HCT116 (cell line): ENCODE measurements around the gene GLIPR2. TPM values are rescaled to one million over a fixed set of nuclear protein-coding genes. Genes with fewer than 3 reads are reported as not detected.

Experiments
- ATAC-seq: fragments of 200-7000 bp; cut with Tn5 transposase; 2 replicates; pipeline ENCODE4 v1.9.1; 2020; ENCODE audit warnings: mild to moderate bottlenecking, moderate library complexity
- BruUV-seq: library from RNA; stranded (reverse); fragments of 400-500 nt; replicated peaks from 2 replicates; lab custom pipeline; 2021; lab: Mats Ljungman, UMichigan
- CTCF ChIA-PET: fragments of 300-600 bp; sonication (Branson Sonifier 250); formaldehyde crosslinking; loops from one replicate; lab custom pipeline; 2021; ENCODE audit warnings: antibody characterized with exemption; lab: Charles Lee
- POLR2A ChIA-PET: fragments of 300-600, 350-600 bp; sonication (Branson Sonifier 250); formaldehyde crosslinking; loops from one replicate; lab custom pipeline; 2021; ENCODE audit warnings: antibody characterized with exemption; lab: Charles Lee
- RAD21 ChIA-PET, 2 experiments: fragments of 300-600 bp; sonication (Branson Sonifier 250); formaldehyde crosslinking; loops; one replicate each; lab custom pipeline; 2023; ENCODE audit warnings: low total read pairs in 2 of 2; ENCODE audit not compliant: uncharacterized antibody in 2 of 2, unreplicated experiment in 2 of 2, low non-redundant PET in 1 of 2; lab: Charles Lee
- DNase-seq: peaks from one replicate; pipeline ENCODE4 v3.0.0-alpha.2; 2010; ENCODE audit warnings: low read depth, low spot score
- H2AFZ ChIP-seq: fragments of 200-600 bp; shearing (Covaris generic), sonication (generic); 2 replicates; pipeline ENCODE4 v1.6.1; 2017; ENCODE audit warnings: low read depth, mixed run types, mixed read lengths, antibody characterized with exemption, low read length; ENCODE audit not compliant: poor library complexity, severe bottlenecking
- H3K27ac ChIP-seq: 2 replicates; pipeline ENCODE4 v1.5.1; 2012; ENCODE audit warnings: low read depth, low read length
- H3K27me3 ChIP-seq: fragments of 200-600 bp; sonication (generic); 2 replicates; pipeline ENCODE4 v1.6.1; 2016; ENCODE audit warnings: mixed run types, low read length, mixed read lengths; ENCODE audit not compliant: insufficient read depth
- H3K36me3 ChIP-seq, 2 experiments: fragments of 200-500 bp in 1 of 2; fragments of 200-600 bp in 1 of 2; sonication (Bioruptor generic) in 1 of 2; sonication (generic) in 1 of 2; 2 replicates each; pipeline versions ENCODE4 v1.5.1 to v1.6.1; 2014 to 2016; ENCODE audit warnings: low read length in 2 of 2, inconsistent platforms in 1 of 2, mixed read lengths in 1 of 2, mixed run types in 1 of 2; ENCODE audit not compliant: insufficient read depth in 2 of 2, control insufficient read depth in 1 of 2
- H3K4me1 ChIP-seq, 2 experiments: fragments of 200-600 bp in 1 of 2; sonication (generic) in 1 of 2; 2 replicates each; pipeline versions ENCODE4 v1.5.1 to v1.6.1; 2012 to 2017; ENCODE audit warnings: low read length in 2 of 2, inconsistent platforms in 1 of 2, mild to moderate bottlenecking in 1 of 2, mixed read lengths in 1 of 2, mixed run types in 1 of 2, moderate library complexity in 1 of 2; ENCODE audit not compliant: insufficient read depth in 2 of 2, control insufficient read depth in 1 of 2
- H3K4me2 ChIP-seq: fragments of 200-600 bp; sonication (generic); 2 replicates; pipeline ENCODE4 v1.6.1; 2017; ENCODE audit warnings: mixed run types, low read length, mixed read lengths
- H3K4me3 ChIP-seq, 2 experiments: fragments of 200-600 bp in 1 of 2; sonication (generic) in 1 of 2; replicated peaks in 1 of 2; 2 replicates each; pipeline ENCODE4 v1.5.1; 2011 to 2016; ENCODE audit warnings: low read length in 2 of 2, control low read depth in 1 of 2, low read depth in 1 of 2, mild to moderate bottlenecking in 1 of 2, mixed read lengths in 1 of 2, mixed run types in 1 of 2
- H3K79me2 ChIP-seq: fragments of 200-600 bp; sonication (generic); 2 replicates; pipeline ENCODE4 v1.6.1; 2017; ENCODE audit warnings: mild to moderate bottlenecking, mixed run types, low read length, moderate library complexity, mixed read lengths; ENCODE audit not compliant: insufficient read depth
- H3K9ac ChIP-seq: fragments of 200-600 bp; sonication (generic); 2 replicates; pipeline ENCODE4 v1.6.1; 2016; ENCODE audit warnings: low read length, mixed read lengths
- H3K9me2 ChIP-seq: fragments of 200-600 bp; sonication (generic), shearing (Covaris generic); 2 replicates; pipeline ENCODE4 v1.6.1; 2017; ENCODE audit warnings: mixed run types, mild to moderate bottlenecking, moderate library complexity; ENCODE audit not compliant: insufficient read depth
- H3K9me3 ChIP-seq, 2 experiments: fragments of 200-500 bp in 1 of 2; fragments of 200-600 bp in 1 of 2; sonication (Bioruptor generic) in 1 of 2; sonication (generic) in 1 of 2; 2 replicates each; pipeline ENCODE4 v1.6.1; 2014 to 2017; ENCODE audit warnings: low read length in 2 of 2, mixed read lengths in 2 of 2, inconsistent platforms in 1 of 2, low read depth in 1 of 2, mild to moderate bottlenecking in 1 of 2, mixed run types in 1 of 2, moderate library complexity in 1 of 2; ENCODE audit not compliant: control insufficient read depth in 1 of 2, insufficient read depth in 1 of 2
- H4K20me1 ChIP-seq: fragments of 200-600 bp; sonication (generic), shearing (Covaris generic); 2 replicates; pipeline ENCODE4 v1.6.1; 2017; ENCODE audit warnings: mixed run types, mild to moderate bottlenecking, moderate library complexity; ENCODE audit not compliant: insufficient read depth
- CBX3 ChIP-seq: IDR thresholded peaks from 2 replicates; pipeline ENCODE4 v1.6.1; 2012; ENCODE audit warnings: low read depth
- CEBPB ChIP-seq: IDR thresholded peaks from 2 replicates; pipeline ENCODE4 v1.6.1; 2012; ENCODE audit warnings: low read depth
- EGR1 ChIP-seq: IDR thresholded peaks from 2 replicates; pipeline ENCODE4 v1.6.1; 2012; ENCODE audit warnings: low read depth
- EZH2phosphoT487 ChIP-seq: fragments of 200-600 bp; IDR thresholded peaks from 2 replicates; pipeline ENCODE4 v1.6.1; 2018; ENCODE audit warnings: antibody characterized with exemption, borderline replicate concordance
- FOSL1 ChIP-seq: IDR thresholded peaks from 2 replicates; pipeline ENCODE4 v1.6.1; 2012; ENCODE audit warnings: low read depth
- RAD21 ChIP-seq: IDR thresholded peaks from 2 replicates; pipeline ENCODE4 v1.6.1; 2012; ENCODE audit warnings: low read depth, mild to moderate bottlenecking
- SIN3A ChIP-seq: IDR thresholded peaks from 2 replicates; pipeline ENCODE4 v1.6.1; 2012; ENCODE audit warnings: low read depth
- SP1 ChIP-seq: IDR thresholded peaks from 2 replicates; pipeline ENCODE4 v1.6.1; 2012; ENCODE audit warnings: low read depth
- YY1 ChIP-seq: IDR thresholded peaks from 2 replicates; pipeline ENCODE4 v1.6.1; 2011; ENCODE audit warnings: low read length, low read depth, moderate library complexity, mild to moderate bottlenecking; ENCODE audit not compliant: insufficient replicate concordance; ENCODE audit errors: extremely low read depth
- ZFX ChIP-seq: fragments of 450-650 bp; IDR thresholded peaks from 2 replicates; pipeline ENCODE4 v1.6.1; 2017
- intact Hi-C: fragments of 100-400 bp; cut with micrococcal nuclease; formaldehyde crosslinking; loops from 2 replicates; pipeline ENCODE4 v1.10.0; 2022
- total RNA-seq: library from RNA; stranded (reverse); gene quantifications from one replicate; pipeline ENCODE4 v1.2.1, GENCODE V29; 2021; ENCODE audit not compliant: unreplicated experiment

GLIPR2 gene
- total RNA-seq, 1 experiment from 2014 or later, result 14.5 TPM

DNA sequence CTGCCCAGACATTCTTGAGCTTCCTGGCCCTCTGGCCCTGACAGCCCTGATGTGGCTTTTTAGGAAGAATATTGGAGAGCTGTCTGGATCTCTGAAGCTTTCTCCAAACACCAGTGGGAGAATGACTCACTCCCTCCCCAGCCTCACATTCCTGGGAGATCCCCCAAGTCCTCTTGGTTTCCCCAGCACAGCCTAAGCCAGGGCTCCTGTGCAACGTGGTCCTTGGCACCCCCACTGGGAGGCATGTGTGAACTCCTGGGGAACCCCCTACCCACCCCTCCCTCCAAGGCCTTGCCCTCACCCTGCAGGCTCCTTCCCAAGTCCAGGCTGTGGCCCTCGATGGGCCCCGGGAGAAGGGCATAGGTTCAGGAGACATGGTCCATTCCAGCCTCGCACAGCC, 12.7 kb downstream of the GLIPR2 start:
- H3K4me1 ChIP-seq, result peaks cover 7 to 12% of the 10 kb centered on the region in 2 experiments
- H3K79me2 ChIP-seq, result no peaks in the 10 kb centered on the region
- ChIA-PET RAD21 (no interaction called here), POLR2A (no interaction called here), CTCF (interaction anchor here (0.9 kb wide), 1 partner anchor 17 kb away, joined by 3 read pairs; no protein-coding TSS in a partner anchor)
- no peaks in the 10 kb centered on the region for H4K20me1 ChIP-seq
- DNase-seq (no peak), ATAC-seq (no peak)
- H3K36me3 ChIP-seq, result no peaks in the 10 kb centered on the region
- no peaks in the 10 kb centered on the region for H3K27me3 ChIP-seq
- no peaks in the 10 kb centered on the region for H3K9me2 ChIP-seq
- BruUV-seq, result no TSS peak
- no peak overlapping the region for H3K9ac ChIP-seq
- no peak overlapping the region for H3K4me3 ChIP-seq
- H3K9me3 ChIP-seq, result peaks cover 0 to 3% of the 10 kb centered on the region in 2 experiments; a peak in 1 of 4 replicates
- no peak overlapping the region for H2AFZ ChIP-seq
- H3K27ac ChIP-seq, result no peak overlapping the region
- no peak for TF ChIP-seq ZFX
- TF ChIP-seq CEBPB, result no peak
- no peak for TF ChIP-seq FOSL1
- no peak for TF ChIP-seq SP1
- TF ChIP-seq EGR1, result no peak
- TF ChIP-seq YY1, result no peak
- TF ChIP-seq RAD21, result no peak
- TF ChIP-seq EZH2phosphoT487, result no peak
- intact Hi-C loops, result no loop called here
- no peak overlapping the region for H3K4me2 ChIP-seq

DNA sequence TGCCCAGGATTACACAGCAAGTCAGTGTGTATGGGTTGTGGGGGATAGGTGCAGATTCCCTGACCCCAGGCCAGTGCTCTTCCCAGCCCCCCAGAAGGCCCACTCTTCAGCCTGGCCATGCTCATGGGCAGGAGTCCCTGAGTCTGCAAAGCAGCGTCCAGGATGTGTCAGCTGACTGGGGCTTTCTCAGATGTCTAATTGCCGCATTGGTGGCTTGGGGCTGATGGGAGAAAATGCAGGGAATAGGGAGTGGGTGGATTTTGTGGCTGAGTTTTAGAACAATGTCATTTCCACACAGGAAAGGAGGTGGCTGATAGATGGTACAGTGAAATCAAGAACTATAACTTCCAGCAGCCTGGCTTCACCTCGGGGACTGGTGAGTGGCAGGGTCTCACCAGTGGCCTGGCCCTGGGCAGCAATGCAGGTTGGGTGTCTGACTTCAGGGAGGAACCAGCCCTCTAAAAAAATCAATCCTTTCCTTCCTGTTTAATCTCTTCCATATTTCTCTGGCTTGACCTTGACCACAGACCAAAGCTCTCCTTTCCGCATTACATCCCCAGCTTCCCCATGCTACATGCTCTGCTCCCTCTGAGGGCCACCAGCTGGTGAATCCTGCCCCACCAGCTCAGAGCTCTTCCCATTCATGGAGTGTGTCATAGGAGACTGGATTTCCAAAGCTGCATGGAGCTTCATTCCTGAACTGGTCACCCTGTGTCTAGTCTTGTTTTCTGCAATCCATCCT, 14.2 kb downstream of the GLIPR2 start:
- BruUV-seq, result no TSS peak
- Histone ChIP-seq H3K9ac (no peak overlapping the region), H3K79me2 (no peaks in the 10 kb centered on the region), H2AFZ (no peak overlapping the region), H3K27me3 (no peaks in the 10 kb centered on the region), H3K27ac (no peak overlapping the region), H3K4me3 (no peak overlapping the region), H4K20me1 (no peaks in the 10 kb centered on the region), H3K9me2 (no peaks in the 10 kb centered on the region), H3K9me3 (peaks cover 0 to 3% of the 10 kb centered on the region in 2 experiments; a peak in 1 of 4 replicates), H3K4me1 (peaks cover 7 to 12% of the 10 kb centered on the region in 2 experiments), H3K36me3 (no peaks in the 10 kb centered on the region), H3K4me2 (no peak overlapping the region)
- ATAC-seq (no peak), DNase-seq (no peak)
- ChIA-PET RAD21 (no interaction called here), POLR2A (no interaction called here), CTCF (no interaction called here)
- intact Hi-C loops, result no loop called here
- TF ChIP-seq YY1 (no peak), CEBPB (no peak), SIN3A (no peak), FOSL1 (no peak), CBX3 (no peak), RAD21 (no peak)
